HepG2 (cell line): ENCODE measurements around the gene APRT. TPM values are rescaled to one million over a fixed set of nuclear protein-coding genes. Genes with fewer than 3 reads are reported as not detected.
A peak's percentile ranks its signal among the peaks of the same experiment; 100 is the strongest.

Experiments
- BORCS8-MEF2B ChIP-seq: sonication (generic); formaldehyde crosslinking; IDR thresholded peaks from 2 replicates; pipeline ENCODE4 v1.8.0; 2022; ENCODE audit warnings: mild to moderate bottlenecking, missing genetic modification reagents
- CCAR2 ChIP-seq: fragments of 200-400 bp; formaldehyde crosslinking; optimal IDR thresholded peaks from 2 replicates; pipeline ENCODE3; 2018; ENCODE audit warnings: low read depth, mild to moderate bottlenecking, low read length, moderate library complexity
- CHD4 ChIP-seq: fragments of 200-600 bp; sonication (generic); IDR thresholded peaks from 2 replicates; pipeline ENCODE4 v1.7.0; 2017; ENCODE audit warnings: mild to moderate bottlenecking, low read length, borderline replicate concordance
- JUNB ChIP-seq: sonication (generic); formaldehyde crosslinking; IDR thresholded peaks from 2 replicates; pipeline ENCODE4 v1.8.0; 2022; ENCODE audit warnings: missing genetic modification reagents, mild to moderate bottlenecking, borderline replicate concordance
- KAT8 ChIP-seq: IDR thresholded peaks from 2 replicates; pipeline ENCODE4 v1.6.1; 2016; ENCODE audit warnings: missing genetic modification reagents, missing compliant biosample characterization
- MAFK ChIP-seq, 2 experiments: IDR thresholded peaks in 1 of 2; conservative IDR thresholded peaks in 1 of 2; 2 replicates each; pipeline ENCODE4 v1.6.1; 2011; ENCODE audit warnings: improper control_type of control experiment in 2 of 2, low read length in 2 of 2
- NR2F6 ChIP-seq, 2 experiments: IDR thresholded peaks; 2 replicates each; pipeline ENCODE4 v1.6.1; 2016; ENCODE audit warnings: antibody characterized with exemption in 1 of 2, mild to moderate bottlenecking in 1 of 2
- REL ChIP-seq: sonication (generic); formaldehyde crosslinking; conservative IDR thresholded peaks from 2 replicates; pipeline ENCODE4 v1.8.0; 2022; ENCODE audit warnings: mild to moderate bottlenecking, missing genetic modification reagents, moderate library complexity
- REST ChIP-seq, 2 experiments: IDR thresholded peaks; 2 replicates each; pipeline ENCODE4 v1.6.1; 2011 to 2012; ENCODE audit warnings: low read length in 2 of 2, borderline replicate concordance in 1 of 2, low read depth in 1 of 2, mild to moderate bottlenecking in 1 of 2, moderate library complexity in 1 of 2
- SKI ChIP-seq: fragments of 450-650 bp; IDR thresholded peaks from one replicate; pipeline ENCODE4 v1.6.1; 2018; ENCODE audit warnings: mild to moderate bottlenecking; ENCODE audit not compliant: partially characterized antibody
- SP1 ChIP-seq, 2 experiments: fragments of 450-650 bp in 1 of 2; sonication (generic) in 1 of 2; formaldehyde crosslinking in 1 of 2; IDR thresholded peaks; 2 replicates each; pipeline versions ENCODE4 v1.4.0 to v1.6.1; 2016 to 2020; ENCODE audit warnings: missing genetic modification reagents in 1 of 2
- TFE3 ChIP-seq: IDR thresholded peaks from 2 replicates; pipeline ENCODE4 v1.6.1; 2016
- TSC22D2 ChIP-seq: sonication (generic); formaldehyde crosslinking; IDR thresholded peaks from 2 replicates; pipeline ENCODE4 v1.5.1; 2020; ENCODE audit warnings: missing genetic modification reagents, mild to moderate bottlenecking, borderline replicate concordance
- UBTF ChIP-seq: sonication (generic); formaldehyde crosslinking; IDR thresholded peaks from 2 replicates; pipeline ENCODE4 v1.4.0; 2020; ENCODE audit warnings: mild to moderate bottlenecking, missing genetic modification reagents
- ZNF30 ChIP-seq: sonication (generic); formaldehyde crosslinking; IDR thresholded peaks from 2 replicates; pipeline ENCODE4 v1.5.0; 2020; ENCODE audit warnings: mild to moderate bottlenecking, missing genetic modification reagents
- ZNF569 ChIP-seq: sonication (generic); formaldehyde crosslinking; IDR thresholded peaks from 2 replicates; pipeline ENCODE4 v1.5.0; 2020; ENCODE audit warnings: mild to moderate bottlenecking, missing genetic modification reagents, moderate library complexity, borderline replicate concordance
- ZSCAN20 ChIP-seq: sonication (generic); formaldehyde crosslinking; IDR thresholded peaks from 2 replicates; pipeline ENCODE4 v1.4.0; 2020; ENCODE audit warnings: missing genetic modification reagents, mild to moderate bottlenecking, borderline replicate concordance
- ZSCAN9 ChIP-seq: IDR thresholded peaks from 2 replicates; pipeline ENCODE4 v1.6.1; 2016; ENCODE audit warnings: borderline replicate concordance
- polyA plus RNA-seq, 8 experiments: library from polyadenylated mRNA; depleted of rRNA in 3 of 8; stranded (reverse) in 7 of 8; unstranded in 1 of 8; fragments of >200 nt; fragmentation: Illumina TruSeq in 4 of 8; extraction: Trizol in 4 of 8; gene quantifications; 2 replicates each; pipeline versions ENCODE4 v1.2.1 to v1.2.3, GENCODE V29; 2011 to 2016; ENCODE audit warnings: low read depth in 4 of 8, missing spikeins in 1 of 8, mixed read lengths in 1 of 8; ENCODE audit not compliant: insufficient read depth in 1 of 8
- total RNA-seq, 5 experiments: library from RNA; depleted of rRNA; stranded (reverse); fragments of >200 nt; fragmentation: Illumina TruSeq; extraction: Trizol; gene quantifications; 2 replicates each; pipeline ENCODE4 v1.2.3, GENCODE V29; 2016; ENCODE audit warnings: low read depth in 1 of 5
- TF ChIP-seq, protein P1 (sequence below): sonication (generic); formaldehyde crosslinking; IDR thresholded peaks from 2 replicates; pipeline ENCODE4 v1.8.1; 2023; ENCODE audit warnings: missing genetic modification reagents, inconsistent platforms, borderline replicate concordance

APRT gene
- total and polyA plus RNA-seq, 2 of the 13 experiments (the other 11 are each of a cell fraction or from before 2014, with no cell fraction given) = 155 to 242 TPM

- TF ChIP-seq JUNB (CRISPR knock-in tag) (no peak), ZSCAN20 (peak; percentile 12; the same call in 1 of the 2 replicates), REL (CRISPR knock-in tag) (peak; percentile 95; the same call in 1 of the 2 replicates), ZNF30 (CRISPR knock-in tag) (peak; percentile 2; the same call in 1 of the 2 replicates), NR2F6 (IDR thresholded peaks at IDR 0.05) (no peak), NR2F6 (CRISPR knock-in tag; IDR thresholded peaks at IDR 0.05) (no peak), MAFK (conservative IDR thresholded peaks at IDR 0.05 in 1 of 2, IDR thresholded peaks at IDR 0.05 in 1 of 2; ENCODE audit: low read length in 2 of 2) (peak in 1 of 2 experiments; percentile 38; a peak in 2 of 4 replicates), ZNF569 (CRISPR knock-in tag) (peak; percentile 91; the same call in 1 of the 2 replicates), UBTF (CRISPR knock-in tag) (peak; percentile 88), BORCS8-MEF2B (peak; percentile 18), CHD4 (0 out of 2 replicates have a peak, but pooled peaks have one; percentile 41), SP1 (IDR thresholded peaks at IDR 0.05) (no peak), SP1 (CRISPR knock-in tag; IDR thresholded peaks at IDR 0.05) (peak; percentile 86; the same call in 1 of the 2 replicates), ZSCAN9 (CRISPR knock-in tag) (peak; percentile 88; the same call in 1 of the 2 replicates), CCAR2 (no peak), TFE3 (peak; percentile 46), TSC22D2 (CRISPR knock-in tag) (0 out of 2 replicates have a peak, but pooled peaks have one; percentile 43), SKI (no peak), REST (IDR thresholded peaks at IDR 0.05; ENCODE audit: borderline replicate concordance in 1 of 2, low read depth in 1 of 2, low read length in 2 of 2) (peak in 1 of 2 experiments; percentile 4; a peak in 1 of 4 replicates), KAT8 (CRISPR knock-in tag) (peak; percentile 87; the same call in 1 of the 2 replicates)
- TF ChIP-seq, protein P1, sequence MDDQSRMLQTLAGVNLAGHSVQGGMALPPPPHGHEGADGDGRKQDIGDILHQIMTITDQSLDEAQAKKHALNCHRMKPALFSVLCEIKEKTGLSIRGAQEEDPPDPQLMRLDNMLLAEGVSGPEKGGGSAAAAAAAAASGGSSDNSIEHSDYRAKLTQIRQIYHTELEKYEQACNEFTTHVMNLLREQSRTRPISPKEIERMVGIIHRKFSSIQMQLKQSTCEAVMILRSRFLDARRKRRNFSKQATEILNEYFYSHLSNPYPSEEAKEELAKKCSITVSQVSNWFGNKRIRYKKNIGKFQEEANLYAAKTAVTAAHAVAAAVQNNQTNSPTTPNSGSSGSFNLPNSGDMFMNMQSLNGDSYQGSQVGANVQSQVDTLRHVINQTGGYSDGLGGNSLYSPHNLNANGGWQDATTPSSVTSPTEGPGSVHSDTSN (CRISPR knock-in tag) = no peak
Observed at GRCh38 chr16:88811769-88812512, at the start of gene APRT (continued).
